GM19324 (cell line): ENCODE results near the gene PSMC6.
A peak's percentile ranks its signal among the peaks of the same experiment; 100 is the strongest.

Source experiments
- ATAC-seq: cut with Tn5 transposase; IDR thresholded peaks from one replicate; pipeline ENCODE4 v1.9.1; 2021; ENCODE audit warnings: mild to moderate bottlenecking, moderate library complexity; ENCODE audit not compliant: unreplicated experiment, low FRiP score

The PSMC6 gene

GRCh38 chr14:52706724-52707706, at the start of gene PSMC6:
TSS of gene PSMC6 (plus strand) at chr14:52707200. CDS start at chr14:52707220, 20 bp downstream.
- peak; percentile 95 for ATAC-seq

GRCh38 chr14:52660325-52660724, 46.7 kb upstream of the PSMC6 start:
- ATAC-seq, result no peak

DNA sequence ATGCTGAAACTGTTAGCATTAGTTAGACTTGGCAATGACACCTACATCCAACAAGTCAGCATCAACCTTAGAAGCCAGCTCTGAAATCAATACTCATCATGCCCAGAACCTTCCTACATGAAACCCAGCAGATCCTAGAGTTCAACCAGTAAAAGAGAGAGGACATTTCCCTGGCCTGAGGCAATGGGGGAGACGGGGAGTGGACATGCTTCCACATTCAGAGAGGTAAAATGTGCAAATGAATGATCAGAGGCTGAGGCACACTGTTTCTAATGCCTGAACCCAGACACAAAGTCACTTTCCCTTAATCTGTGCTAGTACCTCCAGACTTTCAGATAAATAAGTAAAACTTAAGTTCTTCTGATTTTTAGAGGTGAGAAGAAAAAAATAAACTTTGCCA, 46.2 kb upstream of the PSMC6 start:
- ATAC-seq, result no peak

DNA sequence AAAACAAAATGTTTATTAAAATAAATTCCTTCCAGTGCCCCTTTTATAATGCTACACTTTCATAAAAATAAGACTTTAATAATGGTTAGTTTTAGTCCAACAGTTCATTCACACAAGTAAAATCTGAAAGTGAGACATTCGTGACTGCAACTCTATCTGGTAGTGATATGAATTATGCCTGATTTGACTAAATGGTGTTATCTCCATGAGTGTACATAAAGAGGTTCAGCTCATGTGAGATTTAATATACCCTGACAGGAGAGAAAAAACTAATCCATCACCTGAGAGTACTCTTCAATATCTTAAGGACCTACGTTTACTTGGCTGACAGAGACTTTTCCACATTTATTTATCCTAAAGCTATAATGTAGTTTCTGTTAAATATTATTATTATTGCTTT, 45.7 kb upstream of the PSMC6 start:
- ATAC-seq, result no peak

- ATAC-seq, result no peak
Measured at GRCh38 chr14:52663850-52664249, 43.1 kb upstream of the PSMC6 start.

- no peak for ATAC-seq
Measured at GRCh38 chr14:52678591-52678990, 28.4 kb upstream of the PSMC6 start.

DNA sequence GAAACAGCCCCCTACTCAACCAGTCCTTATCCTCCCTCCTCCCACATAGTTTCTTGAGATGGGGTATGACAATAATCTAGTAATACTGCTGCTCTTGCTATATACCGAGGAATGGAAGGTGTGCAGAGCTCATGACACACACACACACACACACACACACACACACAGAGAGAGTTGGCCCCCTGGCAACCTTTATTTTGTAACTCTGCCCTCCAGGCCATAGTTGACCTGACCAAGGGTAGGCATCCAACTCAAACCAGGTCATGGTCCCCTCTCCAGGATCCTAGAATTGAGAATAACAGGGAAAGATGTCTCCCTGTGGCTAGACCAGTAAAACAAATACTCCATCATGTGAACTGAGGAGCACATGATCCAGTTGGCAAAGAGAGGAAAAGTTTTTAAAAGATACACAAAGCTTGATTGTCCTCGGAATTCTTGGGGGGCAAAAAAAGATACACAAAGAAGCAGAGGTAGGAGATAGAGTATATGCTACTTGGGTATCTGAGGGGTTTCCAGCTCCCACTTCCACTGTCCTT, 22.9 kb upstream of the PSMC6 start:
- ATAC-seq, result no peak

GRCh38 chr14:52686176-52686575, 20.8 kb upstream of the PSMC6 start:
- no peak for ATAC-seq

GRCh38 chr14:52690983-52691760, 15.8 kb upstream of the PSMC6 start:
- ATAC-seq, result no peak

DNA sequence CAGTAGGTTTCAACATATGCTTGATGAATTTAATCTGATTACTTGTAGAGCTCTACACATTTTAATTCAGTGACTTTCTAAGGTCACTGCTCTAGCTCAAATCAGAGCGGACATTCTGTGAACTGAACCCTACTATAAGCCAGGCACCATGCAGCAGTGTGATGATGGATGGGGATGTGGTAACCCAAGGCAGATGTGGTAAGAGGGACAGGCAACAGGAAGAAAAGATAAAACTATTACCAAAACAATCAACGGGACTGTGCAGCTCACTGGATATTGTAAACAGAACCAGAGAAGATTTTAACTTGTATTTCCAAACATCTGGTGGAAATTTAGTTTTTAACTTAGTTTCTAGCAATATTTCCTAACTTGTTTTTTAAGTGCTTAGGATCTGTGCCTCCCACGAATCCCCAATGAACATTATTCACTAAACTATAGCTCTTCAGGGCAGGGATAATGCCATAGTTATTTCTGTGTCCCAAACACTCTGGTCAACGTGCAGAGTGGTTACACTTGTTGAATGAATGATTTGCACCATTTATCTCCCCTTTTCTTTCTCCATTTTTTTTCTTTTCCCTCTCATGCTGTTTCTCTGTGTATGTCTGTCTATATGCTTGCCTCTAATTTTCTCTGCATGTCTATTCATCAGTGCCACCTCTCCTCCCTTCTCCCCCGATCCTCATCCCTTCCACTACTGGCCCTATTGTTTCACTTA, 14.6 kb upstream of the PSMC6 start:
- no peak for ATAC-seq

DNA sequence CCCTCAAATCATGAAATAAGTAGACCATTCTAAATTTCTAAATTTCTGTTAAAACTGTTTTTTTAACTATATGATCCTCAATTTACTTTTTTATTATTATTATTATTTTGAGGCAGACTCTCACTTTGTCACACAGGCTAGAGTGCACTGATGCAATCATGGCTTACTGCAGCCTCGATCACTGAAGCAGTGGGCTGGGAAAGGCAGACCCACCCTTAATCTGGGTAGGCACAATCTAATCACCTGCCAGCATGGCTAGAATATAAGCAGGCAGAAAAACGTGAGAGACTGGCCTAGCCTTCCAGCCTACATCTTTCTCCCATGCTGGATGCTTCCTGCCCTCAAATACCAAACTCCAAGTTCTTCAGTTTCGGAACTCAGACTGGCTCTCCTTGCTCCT, 14.0 kb upstream of the PSMC6 start:
- no peak for ATAC-seq

DNA sequence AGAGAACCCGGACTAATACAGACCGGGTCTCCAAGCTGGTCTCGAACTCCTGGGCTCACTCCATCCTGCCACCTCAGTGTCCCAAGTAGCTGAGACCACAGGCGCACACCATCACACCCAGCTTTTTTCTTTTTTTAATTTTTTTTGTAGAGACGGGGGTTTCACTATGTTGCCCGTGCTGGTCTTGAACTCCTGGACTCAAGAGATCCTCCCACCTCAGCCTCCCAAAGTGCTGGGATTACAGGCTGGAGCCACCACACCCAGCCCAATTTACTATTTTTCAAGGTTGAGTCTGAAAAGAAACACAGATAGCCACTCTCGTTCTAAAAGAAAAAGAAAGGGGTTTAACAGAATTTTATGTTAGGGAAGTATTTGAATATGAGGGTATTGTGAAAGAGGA, 13.5 kb upstream of the PSMC6 start:
- no peak for ATAC-seq

DNA sequence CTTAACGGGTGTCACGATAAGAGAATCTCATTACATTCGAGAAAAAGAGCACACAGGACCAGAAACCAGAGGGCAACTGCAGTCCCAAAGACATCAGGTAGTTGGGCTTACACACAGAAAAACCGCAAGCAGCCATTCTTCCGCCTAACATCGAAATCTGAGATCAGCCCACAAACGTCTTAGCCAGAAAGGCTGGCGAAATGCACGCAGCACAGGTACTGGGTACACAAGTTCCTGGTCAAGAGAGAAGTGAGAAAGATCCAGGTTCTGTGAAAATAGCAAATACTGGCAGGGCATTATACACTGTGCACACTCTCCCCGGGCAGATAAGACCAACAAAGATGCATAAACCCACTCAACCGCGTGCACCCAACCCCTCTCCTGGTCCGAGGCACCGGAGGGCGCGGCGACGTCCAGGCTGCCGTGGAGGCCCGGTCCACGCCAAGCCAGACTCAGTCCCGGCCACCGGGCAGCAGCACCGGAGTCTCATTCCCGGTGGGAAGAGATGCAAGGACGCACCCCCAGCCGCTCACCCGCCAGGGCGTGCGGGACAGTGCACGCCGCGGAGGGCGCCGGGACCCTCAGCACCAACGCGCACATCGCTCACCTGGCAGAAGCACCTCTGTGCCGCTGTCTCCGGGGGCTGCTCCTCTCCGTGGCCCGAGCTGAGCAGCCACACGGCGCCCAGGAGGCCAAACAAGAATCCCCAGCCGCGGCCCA, 12.1 kb upstream of the PSMC6 start:
- ATAC-seq, result peak; percentile 61

- ATAC-seq, result peak; percentile 75
Measured at GRCh38 chr14:52695481-52696091, 11.4 kb upstream of the PSMC6 start, which contains the start of gene ERO1A. TSS of gene ERO1A (minus strand) at chr14:52695558. CDS start at chr14:52695481, 77 bp downstream.

DNA sequence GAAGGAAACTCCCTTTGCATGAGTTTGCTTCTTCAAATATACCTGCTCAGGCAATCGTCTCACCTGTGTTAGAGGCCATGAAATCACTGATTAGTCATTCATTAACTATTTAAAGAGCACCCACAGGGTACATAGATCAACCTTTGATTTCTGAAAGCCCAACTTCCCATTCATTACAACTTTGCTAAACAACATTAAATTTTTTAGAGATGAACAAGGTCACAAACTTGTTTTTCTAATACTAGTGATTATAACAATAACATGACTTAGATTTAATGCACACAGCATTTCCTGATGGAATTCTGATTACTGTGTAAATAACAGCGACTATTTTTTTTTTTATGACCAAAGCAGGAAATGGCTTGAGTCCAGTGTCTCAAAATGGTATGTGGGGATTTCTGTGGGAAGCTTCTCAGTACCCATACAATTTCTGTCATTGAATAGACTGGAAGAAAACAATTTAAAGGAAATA, 6.3 kb upstream of the PSMC6 start:
- ATAC-seq, result no peak

DNA sequence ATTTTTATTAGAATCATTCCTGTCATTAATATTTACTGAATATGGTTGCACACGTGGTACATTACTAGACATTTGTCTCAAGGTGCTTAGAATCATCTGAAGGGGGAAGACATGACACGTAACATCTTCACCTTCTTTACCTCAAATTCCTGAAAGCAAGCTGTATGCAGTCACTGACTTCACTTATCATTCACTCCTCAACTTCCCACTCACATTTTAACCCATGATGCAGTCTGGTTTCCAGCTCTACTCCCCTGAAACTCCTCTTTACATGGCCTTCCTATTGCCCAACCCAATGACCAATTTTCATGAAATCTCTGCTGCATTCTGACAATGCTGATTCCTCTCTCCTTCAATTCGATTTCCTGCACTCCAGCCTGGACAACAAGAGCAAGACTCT, 5.8 kb upstream of the PSMC6 start:
- no peak for ATAC-seq

DNA sequence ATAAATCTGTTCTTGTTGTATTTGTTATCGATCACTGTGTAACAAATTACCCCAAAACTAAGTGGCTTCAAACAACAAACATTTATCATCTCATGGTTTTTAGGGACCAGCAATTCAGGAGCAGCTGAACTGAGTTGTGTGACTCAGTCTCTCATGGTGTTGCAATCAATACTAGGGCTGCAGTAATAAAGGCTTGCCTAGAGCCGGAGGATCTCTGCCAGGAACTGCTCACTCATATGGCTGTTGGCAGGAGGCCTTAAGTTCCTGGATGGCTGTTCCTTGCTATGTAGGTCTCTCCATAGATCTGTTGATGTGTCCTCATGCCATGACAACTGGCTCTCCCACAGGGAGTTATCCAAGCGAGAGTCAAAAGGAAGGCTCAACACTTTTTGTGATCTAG, 3.8 kb upstream of the PSMC6 start:
- no peak for ATAC-seq

DNA sequence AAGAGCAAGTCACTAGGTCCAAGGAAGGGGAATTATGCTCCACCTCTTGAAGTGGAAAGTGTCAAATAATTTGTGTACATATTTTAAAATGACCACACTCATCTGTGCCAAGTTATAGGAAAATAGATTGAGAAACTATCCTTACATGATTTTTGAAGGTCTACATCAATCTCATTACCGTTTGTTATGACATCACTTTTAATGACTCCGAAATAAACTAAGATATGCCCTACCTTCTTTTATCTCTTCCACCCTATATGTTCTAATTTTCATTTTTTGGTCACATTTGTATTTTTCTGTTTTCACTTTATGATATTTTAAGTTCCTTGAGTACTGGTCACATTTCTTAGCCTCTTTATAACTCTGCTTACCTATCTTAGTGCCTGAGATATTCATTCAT, 3.3 kb upstream of the PSMC6 start:
- ATAC-seq, result no peak

GRCh38 chr14:52706286-52706685, 714 bp upstream of the PSMC6 start:
- no peak for ATAC-seq
